GM21737 (cell line): Measurements from ENCODE around the gene ENSA.
"Not testable (repeated sequence)": the region's sequence is repeated elsewhere in the genome, so short reads cannot be mapped to it uniquely, and the experiment has no call there.

ENCODE experiments used
- ATAC-seq: cut with Tn5 transposase; IDR thresholded peaks from one replicate; pipeline ENCODE4 v1.9.1; 2021; ENCODE audit warnings: mild to moderate bottlenecking, moderate library complexity; ENCODE audit not compliant: unreplicated experiment

ENSA gene, protein sequence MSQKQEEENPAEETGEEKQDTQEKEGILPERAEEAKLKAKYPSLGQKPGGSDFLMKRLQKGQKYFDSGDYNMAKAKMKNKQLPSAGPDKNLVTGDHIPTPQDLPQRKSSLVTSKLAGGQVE

DNA sequence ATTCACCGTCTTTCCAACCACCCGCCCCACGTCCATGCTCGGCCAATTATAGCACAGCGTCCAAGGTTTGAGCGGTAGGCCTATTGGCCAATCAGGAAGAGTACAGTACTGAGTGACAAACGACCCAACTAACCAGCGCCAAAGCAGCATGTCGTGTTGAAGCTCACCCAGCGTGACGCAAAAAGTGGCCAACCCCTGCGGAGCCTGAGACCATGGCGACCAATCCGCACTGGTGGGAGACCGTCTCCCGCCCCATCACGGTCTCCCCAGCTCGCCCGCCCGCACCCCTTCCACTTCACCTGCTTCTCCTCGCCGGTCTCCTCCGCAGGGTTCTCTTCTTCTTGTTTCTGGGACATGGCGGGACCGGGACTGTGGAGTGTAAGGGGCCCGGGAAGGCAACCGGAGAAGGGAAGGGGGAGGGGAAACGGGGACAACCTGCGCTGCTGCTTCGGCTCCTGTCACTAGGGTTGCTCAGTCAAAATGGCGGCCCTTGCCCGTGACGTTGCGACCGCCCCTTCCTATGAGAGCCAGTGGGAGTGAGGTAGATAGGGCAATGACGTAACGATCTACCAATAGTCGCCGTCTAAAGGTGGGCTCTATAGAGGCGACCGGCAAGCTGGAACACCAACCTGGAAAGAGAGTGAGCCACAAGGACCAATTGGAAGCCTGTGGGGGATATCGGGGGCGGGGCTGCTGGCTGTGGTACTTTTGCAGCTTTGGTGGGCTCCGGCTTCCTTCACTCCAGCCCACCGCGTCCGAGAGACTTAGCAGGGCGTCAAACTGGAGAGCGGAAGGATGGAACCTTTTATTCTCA lies at the start of gene ENSA:
ENSA (minus strand) TSS at position 498 of the 814 bp plus-strand sequence; CDS start at position 356, 142 bp downstream.
- peak; percentile 89 for ATAC-seq

DNA sequence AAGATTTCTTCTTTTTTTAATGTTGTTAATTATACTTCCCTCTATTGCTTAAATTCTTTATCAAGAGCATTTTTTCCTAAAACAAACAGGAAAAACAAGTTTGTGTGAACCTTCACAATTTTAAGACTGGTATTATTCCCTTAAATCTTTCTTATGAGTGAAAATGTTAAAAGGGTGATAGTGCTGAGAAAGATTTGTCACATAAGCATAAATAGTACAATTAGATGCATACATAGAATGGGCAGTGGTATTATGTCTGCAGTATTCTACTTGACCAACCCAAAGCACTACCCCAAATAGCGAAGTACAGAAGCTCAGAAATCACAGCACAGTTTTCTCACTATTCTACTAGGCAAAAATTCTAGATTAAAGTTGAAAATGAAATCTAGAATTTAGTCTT lies 49.6 kb upstream of the ENSA start:
- no peak for ATAC-seq

DNA sequence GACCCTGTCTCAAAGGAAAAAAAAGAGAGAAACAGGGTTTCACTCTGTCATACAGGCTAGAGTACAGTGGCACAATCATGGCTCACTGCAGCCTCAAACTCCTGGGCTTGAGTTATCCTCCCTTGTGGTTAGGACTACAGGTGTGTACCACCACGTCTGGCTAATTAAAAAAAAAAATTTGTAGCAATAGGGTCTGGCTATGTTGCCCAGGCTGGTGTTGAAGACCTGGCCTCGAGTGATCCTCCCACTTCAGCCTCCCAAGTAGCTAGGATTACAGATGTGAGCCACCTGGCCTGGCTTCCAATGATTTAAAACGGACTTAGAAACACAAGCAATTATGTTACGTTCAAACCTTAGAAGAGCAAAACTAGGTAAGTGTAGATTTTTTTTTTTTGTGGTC lies 45.5 kb upstream of the ENSA start:
- ATAC-seq: no peak

DNA sequence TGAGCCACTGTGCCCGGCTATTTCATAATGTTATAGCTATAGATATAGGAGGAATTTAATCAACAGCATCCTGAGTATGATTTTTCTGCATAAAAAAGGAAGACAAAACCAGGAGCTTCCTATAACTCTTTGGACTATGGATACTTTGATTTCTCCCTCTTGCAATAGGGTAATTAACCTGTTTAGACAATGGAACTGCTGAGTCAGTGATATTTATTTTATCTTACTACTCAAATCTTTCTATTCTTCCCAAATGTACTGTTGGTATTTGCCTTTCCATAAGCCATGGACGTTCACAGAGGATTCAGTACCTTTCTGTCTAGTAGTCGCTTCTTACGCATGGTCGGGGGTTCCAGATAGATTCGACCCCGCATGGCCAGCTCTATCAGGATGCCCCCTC lies 33.9 kb upstream of the ENSA start:
- no peak for ATAC-seq

DNA sequence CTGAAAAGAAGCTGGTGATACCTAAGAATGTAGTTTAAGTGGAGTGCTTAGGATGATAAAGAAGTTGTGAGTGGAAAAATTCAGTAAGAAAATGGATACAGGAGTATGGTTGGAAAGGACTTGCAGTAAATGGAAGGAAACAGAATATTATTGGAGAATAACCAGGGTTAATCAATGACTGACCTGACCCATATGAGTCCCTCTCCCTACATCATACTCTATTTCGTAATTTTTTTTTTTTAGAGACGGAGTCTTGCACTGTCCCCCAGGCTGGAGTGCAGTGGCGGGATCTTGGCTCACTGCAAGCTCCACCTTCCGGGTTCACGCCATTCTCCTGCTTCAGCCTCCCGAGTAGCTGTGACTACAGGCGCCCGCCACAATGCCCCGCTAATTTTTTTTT lies 33.4 kb upstream of the ENSA start:
- ATAC-seq: no peak

DNA sequence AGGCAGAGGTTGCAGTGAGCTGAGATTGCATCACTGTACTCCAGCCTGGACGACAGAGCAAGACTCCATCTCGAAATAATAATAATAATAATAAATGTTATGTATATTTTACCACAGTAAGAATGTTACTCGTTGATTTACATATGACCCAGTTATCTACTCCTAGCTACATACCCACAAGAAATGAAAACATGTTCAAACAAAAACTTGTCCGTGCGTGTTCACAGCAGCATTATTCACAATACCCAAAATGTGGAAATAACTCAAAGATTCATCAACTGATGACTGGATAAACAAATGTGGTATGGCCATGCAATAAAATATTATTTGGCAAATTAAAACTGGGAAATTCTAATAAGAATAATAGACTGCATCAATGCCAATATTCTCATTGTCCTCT lies 31.7 kb upstream of the ENSA start:
- ATAC-seq: no peak

DNA sequence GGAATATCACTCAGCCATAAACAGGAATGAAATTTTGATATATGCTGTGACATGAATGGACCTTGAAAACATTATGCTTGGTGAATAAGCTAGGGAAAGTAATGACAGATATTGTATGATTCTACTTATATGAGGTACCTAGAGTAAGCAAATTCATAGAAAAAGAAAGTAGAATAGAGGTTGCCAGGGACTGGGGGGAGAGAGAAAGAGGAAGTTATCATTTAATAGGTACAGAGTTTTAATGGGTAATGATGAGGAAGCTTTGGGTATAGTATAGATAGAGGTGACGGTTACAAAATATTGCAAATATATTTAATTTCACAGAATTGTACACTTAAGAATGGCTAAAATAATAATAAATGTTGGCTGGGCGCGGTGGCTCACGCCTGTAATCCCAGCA lies 31.2 kb upstream of the ENSA start:
- no peak for ATAC-seq

DNA sequence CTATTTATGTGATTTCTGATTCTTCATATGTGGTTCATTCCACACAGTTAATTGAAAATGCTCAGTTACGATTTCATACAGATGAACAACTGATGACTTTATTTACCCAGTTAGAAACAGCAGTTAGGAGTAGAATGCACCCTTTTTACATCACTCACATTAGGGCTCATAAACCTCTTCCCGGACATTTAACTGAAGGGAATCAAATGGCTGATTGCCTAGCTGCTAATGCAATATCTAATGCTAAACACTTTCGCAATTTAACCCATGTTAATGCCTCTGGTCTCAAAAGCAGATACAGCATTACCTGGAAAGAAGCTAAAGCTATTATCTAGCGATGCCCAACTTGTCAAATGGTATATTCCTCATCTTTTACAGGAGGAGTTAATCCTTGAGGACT lies 27.7 kb upstream of the ENSA start:
- not testable (repeated sequence) for ATAC-seq

DNA sequence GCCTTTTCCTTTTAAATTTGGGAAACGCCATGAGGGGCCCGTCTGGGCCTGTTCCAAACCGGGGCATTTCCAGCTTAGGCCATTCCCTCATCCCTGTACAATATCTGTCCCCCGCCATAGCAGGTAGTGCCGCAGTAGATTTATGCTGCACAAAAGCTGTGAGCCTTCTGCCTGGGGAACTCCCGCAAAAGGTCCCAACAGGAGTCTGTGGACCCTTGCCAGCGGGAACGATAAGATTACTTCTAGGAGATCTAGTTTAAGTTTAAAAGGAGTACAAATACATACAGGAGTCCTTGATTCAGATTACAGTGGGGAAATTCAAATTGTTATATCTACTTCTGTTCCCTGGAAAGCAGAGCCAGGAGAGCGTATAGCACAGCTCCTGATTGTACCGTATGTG lies 25.2 kb upstream of the ENSA start:
- ATAC-seq: not testable (repeated sequence)

DNA sequence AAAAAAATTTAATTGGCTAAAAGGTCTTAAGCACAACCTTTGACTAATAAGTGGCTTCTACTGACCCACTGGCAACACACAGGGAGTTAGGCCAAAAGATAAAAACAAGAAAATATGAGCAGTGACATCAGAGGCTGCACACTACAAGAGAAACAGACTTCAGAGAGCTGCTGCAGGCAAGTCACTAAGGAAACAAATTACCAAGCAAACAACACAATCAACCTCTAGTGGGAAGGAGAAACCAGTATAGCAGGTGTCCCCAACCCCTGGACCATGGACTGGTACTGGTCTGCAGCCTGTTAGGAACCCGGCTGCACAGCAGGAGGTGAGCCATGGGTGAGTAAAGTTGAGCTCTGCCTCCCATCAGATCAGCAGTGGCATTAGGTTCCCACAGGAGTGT lies 20.8 kb upstream of the ENSA start:
- no peak for ATAC-seq

DNA sequence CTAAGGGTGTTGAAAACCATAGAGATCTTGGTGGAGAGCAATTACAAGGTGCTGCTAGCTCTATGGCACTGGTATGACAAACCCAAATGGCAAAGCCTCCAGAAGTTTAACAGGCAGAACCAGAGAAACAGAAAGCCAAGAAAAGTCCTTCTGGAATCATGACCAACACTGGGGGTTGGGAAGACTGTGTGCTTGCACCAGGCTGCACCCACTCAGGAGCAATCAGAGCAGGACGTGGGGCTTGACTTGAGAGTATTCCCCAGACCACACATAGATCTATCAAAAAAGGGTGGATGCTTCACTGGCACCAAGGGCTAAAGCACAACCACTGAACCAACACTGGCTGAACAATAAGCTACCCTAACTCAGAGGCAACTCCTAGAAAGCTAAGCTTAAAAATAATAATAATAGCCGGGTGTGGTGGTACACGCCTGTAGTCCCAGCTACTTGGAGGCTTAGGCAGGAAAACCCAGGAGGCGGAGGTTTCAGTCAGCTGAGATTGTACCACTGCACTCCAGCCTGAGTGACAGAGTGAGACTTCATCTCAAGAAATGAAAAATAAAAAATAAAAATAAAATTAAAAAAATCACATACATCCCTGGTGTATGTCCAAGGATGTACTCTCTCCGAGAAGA lies 20.1 kb upstream of the ENSA start:
- no peak for ATAC-seq

DNA sequence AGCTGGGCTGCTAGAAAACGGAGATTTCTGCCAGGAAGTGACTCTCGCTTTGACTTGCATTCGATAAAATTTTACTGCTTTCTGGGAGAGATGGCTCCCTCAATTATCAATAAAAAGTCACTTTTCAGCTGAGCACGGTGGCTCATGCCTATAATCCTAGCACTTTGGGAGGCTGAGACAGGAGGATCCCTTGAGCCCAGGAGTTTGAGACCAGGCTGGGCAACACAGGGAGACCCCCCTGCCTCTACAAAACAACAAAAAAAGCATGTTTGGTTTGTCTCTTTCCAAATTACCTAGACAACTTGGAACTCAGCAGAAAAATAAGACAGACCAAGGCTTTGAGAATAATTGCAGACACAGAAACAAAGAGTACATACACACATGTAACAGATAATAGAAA lies 12.9 kb upstream of the ENSA start:
- no peak for ATAC-seq

DNA sequence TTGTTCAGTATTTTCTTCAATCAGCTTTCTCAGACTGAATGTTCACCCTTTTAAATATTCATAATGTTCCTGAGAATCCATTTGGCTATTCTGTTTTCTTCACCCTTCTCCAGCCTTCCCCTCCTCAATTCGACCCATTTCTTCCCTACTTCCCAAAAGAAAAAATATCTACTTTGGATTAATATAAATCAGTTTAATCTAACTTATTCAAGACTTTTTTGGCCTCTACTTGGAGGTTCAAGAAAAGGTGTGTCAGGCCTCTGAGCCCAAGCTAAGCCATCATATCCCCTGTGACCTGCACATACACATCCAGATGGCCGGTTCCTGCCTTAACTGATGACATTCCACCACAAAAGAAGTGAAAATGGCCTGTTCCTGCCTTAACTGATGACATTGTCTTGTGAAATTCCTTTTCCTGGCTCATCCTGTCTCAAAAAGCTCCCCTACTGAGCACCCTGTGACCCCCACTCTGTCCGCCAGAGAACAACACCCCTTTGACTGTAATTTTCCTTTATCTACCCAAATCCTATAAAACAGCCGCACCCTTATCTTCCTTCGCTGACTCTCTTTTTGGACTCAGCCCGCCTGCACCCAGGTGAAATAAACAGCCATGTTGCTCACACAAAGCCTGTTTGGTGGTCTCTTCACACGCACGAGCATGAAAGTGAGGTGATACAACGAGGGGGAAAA lies 11.9 kb upstream of the ENSA start:
- not testable (repeated sequence) for ATAC-seq

DNA sequence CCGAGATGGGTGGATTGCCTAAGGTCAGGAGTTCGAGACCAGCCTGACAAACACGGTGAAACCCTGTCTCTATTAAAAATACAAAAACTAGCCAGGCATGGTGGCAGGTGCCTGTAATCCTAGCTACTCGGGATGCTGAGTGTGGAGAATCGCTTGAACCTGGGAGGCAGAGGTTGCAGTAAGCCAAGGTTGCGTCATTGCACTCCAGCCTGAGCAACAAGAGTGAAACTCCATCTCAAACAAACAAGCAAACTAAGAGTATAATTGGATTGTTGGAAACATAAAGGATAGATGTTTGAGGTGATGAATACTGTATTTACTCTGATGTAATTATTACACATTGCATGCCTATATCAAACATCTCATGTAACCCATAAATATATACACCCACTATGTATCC lies 9.0 kb upstream of the ENSA start:
- not testable (repeated sequence) for ATAC-seq

DNA sequence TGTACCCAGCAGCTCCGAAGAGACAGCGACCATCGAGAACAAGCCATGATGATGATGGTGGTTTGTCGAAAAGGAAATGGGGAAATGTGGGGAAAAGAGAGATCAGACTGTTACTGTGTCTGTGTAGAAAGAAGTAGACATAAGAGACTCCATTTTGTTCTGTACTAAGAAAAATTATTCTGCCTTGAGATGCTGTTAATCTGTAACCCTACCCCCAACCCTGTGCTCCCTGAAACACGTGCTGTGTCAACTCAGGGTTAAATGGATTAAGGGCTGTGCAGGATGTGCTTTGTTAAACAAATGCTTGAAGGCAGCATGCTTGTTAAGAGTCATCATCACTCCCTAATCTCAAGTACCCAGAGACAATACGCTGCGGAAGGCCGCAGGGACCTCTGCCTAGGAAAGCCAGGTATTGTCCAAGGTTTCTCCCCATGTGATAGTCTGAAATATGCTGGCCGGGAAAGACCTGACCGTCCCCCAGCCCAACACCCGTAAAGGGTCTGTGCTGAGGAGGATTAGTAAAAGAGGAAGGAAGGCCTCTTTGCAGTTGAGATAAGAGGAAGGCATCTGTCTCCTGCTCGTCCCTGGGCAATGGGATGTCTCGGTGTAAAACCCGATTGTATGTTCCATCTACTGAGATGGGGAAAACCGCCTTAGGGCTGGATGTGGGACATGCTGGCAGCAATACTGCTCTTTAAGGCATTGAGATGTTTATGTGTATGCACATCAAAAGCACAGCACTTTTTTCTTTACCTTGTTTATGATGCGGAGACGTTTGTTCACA lies 5.6 kb upstream of the ENSA start:
- ATAC-seq: not testable (repeated sequence)

DNA sequence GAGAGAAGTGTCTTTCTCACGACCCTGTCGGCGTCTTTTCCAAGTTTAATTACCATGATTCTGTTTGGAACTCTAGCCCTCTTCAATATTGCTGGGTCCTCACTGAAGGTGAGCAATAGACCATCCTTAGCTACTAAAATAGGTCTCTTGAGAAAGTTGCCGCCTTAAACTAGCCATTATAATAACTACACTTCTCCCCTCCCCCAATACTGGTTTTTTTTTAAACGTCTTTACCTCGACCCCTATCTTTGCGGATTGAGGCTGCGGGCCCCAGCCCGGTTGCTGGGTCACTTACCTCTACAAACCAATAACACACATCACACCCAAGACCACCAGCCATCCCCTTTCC lies 672 bp downstream of the ENSA start:
- no peak for ATAC-seq

DNA sequence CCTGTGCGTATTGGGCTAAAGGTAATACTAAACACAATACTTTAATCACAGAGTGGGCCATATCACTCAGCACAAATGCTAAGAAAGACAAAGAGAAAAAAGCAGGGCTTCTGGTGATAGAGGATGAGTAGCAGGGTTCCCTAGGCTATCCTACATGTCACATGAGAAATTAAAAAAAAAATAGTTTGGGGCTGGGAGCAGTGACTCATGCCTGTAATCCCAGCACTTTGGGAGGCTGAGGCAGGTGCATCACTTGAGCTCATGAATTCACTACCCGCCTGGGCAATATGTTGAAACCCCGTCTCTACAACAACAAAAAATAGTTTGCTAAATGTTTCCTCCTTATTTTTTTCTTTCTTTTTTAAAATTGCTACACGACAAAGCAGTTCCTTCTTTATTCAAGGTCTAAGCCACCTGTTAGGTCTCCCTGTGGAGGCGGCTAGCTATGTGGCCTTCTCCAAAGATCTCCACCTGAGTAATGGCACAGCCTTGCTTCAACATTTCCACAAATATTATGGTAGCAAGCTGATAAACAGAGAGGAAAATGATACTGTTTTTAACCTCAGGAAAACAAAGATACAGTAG lies 1.5 kb downstream of the ENSA start:
- ATAC-seq: no peak

DNA sequence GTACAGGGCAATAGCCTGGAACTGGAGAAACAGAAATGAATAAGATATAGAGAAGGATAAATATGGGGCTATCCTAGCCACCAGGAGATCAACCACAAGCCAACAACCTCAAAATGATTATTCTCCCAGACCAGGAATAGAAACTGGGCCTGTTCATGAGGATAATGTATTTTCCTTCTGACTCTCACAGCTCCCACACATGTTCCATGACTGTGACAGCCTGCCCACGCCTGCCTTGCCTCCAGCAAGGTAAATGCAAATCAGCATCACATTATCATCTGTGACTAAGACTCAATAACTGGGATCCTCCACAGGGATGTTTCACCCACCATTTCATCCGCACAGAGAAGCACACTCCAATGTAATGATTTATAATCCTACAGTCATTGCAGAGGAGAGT lies 3.3 kb downstream of the ENSA start:
- no peak for ATAC-seq

DNA sequence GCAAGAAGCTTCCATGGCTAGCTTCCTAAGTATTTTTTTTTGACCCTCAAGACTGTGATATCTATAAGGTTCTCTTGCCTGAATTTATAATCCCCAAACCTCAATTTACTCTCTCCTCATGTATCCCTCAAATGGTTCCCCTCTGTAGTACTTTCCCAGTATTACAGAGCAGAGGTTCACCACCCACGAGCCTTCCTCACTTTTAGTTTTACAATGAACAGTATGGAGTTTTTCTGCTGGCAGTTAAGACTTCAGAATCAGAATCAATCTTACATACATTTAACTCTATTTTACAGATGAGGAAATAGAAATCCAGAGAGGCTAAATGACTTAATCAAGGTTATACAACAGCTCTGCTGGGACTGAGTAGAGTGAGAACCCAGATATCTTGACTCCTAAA lies 4.9 kb downstream of the ENSA start:
- ATAC-seq: not testable (repeated sequence)

DNA sequence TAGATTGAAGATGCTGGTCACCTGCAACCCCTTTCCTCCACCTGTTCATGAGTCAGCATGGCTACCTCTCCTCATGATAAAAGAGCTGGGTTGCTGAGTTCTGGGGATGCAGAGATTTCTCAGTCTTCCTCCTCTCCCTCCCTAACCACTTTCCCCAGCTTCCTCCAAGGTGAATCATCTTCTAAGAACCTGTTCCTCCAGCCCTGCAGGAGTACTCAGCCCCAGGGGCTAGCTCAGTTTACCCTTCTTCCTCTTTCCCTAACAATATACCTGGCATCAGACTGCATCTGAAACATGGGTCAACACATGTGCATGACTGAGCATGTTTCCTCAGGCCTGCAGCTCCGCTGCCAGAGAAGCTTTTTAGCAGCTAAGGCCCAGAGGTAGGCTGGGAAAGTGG lies 5.3 kb downstream of the ENSA start:
- ATAC-seq: not testable (repeated sequence)
